Suppressor macrophage (primary cell): ENCODE data around the gene OR56B1.

Source experiments
- DNase-seq, 4 experiments: peaks; one replicate each; pipeline ENCODE4 v3.0.0-alpha.2; 2020 to 2022

Gene OR56B1

GRCh38 chr11:5727691-5728090 is 8.6 kb upstream of the OR56B1 start:
- no peak for DNase-seq

DNA sequence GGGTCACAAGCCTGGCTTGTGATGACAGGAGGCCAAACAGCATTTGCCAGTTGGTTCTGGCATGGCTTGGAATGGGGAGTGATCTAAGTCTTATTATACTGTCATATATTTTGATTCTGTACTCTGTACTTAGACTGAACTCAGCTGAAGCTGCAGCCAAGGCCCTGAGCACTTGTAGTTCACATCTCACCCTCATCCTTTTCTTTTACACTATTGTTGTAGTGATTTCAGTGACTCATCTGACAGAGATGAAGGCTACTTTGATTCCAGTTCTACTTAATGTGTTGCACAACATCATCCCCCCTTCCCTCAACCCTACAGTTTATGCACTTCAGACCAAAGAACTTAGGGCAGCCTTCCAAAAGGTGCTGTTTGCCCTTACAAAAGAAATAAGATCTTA is 843 bp downstream of the OR56B1 start:
- no peak for DNase-seq

GRCh38 chr11:5737670-5738392 is 1.6 kb downstream of the OR56B1 start:
- no peak for DNase-seq

- DNase-seq, result no peak
Observed at GRCh38 chr11:5738431-5738830, 2.2 kb downstream of the OR56B1 start.

DNA sequence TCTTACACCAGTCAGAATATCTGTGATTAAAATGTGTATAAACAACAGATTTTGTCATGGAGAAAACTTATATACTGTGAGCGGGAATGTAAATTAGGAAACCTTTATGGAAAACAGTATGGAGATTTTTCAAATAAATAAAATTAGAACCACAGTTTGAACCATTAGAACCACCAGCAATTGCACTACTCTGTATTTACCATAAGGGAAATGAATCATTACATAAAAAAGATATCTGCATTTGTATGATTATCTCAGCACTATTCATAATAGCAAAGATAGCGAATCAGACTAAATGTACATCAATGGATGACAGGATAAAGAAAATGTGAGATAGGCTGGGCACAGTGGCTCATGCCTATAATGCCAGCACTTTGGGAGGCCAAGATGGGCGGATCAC is 10.4 kb downstream of the OR56B1 start:
- no peak for DNase-seq

DNA sequence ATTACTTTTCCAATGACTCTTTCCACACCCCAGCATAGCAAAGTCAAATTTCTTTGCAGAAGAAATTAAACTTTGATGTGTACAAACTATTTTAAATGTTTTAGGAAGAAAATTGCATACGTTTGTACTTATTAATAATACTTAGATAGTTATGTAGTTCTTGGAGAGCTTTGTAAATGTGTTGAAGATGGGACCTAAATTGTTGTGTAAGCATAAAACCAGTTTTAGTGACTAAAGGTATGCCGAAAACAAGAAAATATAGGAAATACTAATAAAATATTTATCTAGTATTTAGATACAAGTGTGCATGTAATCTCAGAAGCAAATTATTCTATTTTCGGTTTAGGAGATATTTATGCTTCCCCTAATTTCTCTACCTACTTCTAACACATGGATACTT is 13.6 kb downstream of the OR56B1 start:
- no peak for DNase-seq

- DNase-seq, result no peak
Observed at GRCh38 chr11:5753943-5754342, 17.7 kb downstream of the OR56B1 start, which contains the start of gene OR52N4. Gene OR52N4 (plus strand): TSS chr11:5754243. CDS start chr11:5754741, 498 bp downstream.

DNA sequence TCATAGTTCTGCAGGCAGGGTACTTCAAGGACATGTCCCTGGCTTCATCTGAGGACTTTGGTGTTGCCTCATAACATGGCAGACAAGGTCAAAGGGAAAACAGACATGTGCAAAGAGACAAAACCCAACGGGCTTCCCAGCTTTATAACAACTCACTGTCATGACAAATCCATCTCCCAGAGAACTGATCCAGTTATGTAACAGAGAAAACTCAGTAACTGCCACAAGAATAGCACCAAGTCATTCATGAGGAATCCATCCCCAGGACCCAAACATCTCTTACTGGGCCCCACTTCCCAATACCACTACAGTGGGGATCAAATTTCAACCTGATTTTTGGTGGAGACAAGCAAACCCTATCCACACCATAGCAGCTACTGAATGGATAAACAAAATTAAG is 30.8 kb downstream of the OR56B1 start:
- DNase-seq, result no peak

DNA sequence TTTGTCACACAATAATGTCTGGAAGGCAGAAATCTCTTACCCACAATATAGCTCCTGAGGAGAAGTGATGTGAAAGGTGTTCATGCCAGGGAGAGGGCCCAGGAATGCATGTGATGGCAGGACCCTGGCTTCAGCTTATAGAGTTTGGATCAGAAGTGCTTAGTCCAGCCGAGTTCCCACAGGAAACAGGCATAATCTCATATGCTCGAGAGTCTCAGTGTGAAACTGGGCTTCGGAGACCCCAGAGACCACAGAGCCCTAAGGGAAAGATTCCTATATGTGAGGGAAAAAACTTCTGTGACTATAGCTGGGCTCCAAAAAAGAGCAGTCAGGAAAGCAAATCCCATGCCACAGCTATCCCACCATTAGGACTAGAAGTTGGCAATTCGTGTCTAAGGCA is 47.0 kb downstream of the OR56B1 start, which contains the start of gene OR52N5:
TSS of gene OR52N5 (minus strand) at position 101 of the 400 bp plus-strand sequence. CDS start 4,721 bp downstream, outside the sequence.
- DNase-seq, result no peak
